AG20443 (cell line): ENCODE data around the gene RASGRP2.

Experiments
- DNase-seq: peaks from one replicate; pipeline ENCODE4 v3.0.0; 2012; ENCODE audit warnings: low spot score, mixed read lengths

Gene RASGRP2

GRCh38 chr11:64739871-64740270 lies 4.1 kb downstream of the RASGRP2 start:
- no peak for DNase-seq

DNA sequence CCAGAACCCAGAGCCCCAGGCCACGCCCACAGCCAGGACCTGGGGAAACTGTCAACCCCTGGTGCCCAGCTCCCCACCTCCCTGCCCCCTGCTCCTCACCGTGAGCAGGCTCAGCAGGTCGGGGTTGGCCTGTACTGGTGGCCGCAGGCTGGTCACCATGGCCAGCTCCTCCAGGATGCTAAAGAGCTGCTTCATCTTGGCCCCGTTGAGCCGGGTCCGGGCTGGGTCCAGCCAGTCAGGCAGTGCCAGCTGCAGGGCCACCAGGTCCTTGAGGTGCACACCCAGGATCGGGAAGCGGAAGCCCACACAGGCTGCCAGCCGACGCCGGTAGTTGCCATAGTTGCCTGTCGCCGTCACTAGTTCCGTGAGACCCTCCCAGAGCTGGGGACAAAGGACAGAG lies 7.3 kb downstream of the RASGRP2 start:
- DNase-seq = no peak

GRCh38 chr11:64735725-64736259 lies 8.2 kb downstream of the RASGRP2 start:
- DNase-seq = no peak

- no peak for DNase-seq
These were observed 8.9 kb downstream of the RASGRP2 start for GRCh38 chr11:64734811-64735724.

GRCh38 chr11:64731601-64732000 lies 12.3 kb downstream of the RASGRP2 start:
- DNase-seq = no peak

DNA sequence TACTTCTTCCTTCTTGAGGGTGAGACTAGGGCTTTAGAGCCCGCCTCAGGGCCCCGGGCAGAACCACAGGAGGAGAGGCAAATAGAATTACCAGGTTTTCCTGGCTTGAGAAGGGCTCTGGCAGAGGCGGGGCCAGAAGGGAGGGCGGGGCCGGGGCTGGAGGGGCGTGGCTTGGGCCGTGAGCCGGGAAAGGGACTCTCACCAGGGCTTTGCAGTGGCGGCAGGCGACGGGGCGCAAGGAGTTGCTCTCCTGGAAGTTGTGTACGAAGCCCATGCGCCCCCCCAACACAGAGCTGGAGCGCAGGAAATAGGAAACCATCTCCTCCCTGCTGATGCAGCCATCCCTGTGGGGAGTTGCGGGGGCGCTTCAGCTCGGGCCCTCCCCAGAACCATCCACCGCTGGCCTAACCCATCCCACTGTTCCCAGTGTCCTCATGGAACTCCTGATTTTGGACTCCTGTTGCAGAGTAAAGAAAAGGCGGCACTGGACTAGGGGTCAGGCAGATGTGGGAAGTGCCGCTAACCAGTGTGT lies 14.0 kb downstream of the RASGRP2 start:
- peak; percentile 64 for DNase-seq

DNA sequence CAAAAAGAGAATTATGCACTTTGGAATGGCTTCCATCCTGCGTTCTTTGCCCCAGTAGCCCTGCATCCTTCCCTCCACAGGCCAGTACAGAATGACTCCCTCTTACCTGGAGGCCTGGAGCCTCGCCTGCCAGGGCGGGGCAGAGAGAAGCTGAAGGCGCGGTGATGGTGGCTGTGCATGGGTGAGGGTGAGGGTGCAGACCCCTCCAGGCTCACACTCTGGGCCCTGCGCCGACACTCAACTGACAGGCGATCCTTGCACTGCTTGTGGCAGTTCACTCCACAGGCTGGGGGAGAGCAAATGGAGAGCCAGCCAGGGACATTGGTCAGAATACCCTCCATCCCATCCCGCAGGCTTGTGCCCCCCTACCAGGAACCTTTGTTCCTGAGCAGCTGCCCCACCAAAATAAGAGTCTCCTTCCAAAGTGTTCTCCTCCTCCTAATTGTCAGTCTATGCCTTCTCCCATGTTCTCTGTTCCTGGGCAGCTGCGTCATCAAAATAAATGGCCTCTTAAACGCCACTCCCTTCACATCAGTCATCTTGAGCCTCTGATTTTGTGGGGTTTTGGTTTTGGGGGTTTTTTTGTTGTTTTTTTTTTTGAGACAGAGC lies 15.1 kb downstream of the RASGRP2 start:
- DNase-seq = no peak

DNA sequence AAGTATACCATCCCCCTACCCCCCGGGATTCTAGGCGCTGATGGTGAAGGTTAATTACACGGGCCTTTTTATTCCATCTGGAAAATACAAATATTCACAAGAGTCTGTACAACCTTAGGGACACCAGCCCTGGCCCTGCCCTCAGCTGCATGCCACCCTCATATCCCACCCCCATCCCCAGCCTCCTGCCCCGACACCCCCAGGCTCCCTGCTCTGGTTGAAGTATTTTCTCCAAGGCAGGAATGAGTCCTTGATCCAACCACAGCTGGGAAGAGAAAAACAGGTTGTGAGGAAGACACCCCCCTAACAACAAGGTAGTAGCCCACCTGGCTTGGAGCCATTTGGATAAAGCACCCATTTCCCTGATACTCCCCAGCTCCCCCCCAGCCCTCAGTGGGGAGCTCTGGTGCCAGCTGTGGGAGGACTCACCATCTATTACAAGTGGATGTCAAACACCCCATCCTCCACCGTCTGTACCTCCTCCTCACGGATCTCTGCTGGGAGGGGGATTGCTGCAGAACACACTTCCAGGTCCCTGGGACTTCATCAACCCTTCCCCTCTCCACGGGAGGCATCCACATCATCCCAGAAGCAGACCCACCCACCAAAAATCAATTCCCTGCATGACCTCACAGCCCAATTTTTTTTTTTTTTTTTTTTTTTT lies 16.9 kb downstream of the RASGRP2 start:
- no peak for DNase-seq

DNA sequence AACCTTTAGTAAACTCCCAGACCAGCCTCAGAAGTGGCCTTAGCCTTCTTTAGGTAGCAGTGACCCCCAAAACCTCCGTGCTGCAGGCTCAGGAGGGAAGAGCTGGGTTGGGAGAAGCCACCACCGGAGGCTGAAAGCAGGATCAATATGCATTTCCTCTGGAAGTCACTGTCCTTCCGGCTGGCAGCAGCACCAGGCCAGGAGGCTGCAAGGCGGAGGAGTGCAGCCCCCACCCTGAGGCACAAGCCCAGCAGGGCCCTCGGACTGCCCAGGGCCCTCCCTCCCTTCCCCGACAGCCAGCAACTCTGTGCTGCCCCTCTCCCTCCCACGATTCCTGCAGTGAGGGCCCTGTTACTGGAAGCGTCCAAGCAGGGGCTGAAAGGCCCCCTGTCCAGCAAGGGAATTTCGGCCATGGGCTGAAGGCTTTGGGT lies 17.7 kb downstream of the RASGRP2 start:
- no peak for DNase-seq

DNA sequence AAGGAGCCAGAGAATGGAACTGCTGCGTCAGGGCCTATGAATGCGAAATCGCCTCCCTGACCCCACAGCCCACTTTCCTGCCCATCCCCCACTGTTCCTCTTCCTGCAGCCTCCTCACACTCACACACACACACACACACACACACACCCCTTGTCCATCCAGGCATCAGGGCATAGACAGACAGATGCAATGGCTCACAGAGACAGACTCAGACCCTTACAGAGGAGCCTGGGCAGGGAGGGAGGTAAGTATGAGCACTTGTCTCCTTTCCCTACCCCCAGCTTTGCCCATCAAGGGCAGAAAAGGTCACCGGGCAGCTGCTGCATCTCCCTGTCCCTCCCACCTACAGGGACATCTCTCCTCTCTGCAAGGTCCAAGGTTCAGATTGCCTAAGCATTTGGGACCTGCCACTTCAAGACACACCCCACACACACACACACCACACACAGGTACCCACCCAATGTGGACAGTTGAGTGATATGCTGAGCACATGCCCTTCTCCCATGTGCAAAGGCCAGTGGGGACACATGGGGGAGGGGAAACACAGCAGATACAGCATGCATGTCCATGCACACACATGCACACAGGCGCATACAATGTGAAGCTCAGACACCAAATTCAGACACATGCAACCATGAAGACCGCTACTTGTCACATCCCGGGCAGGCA lies 18.9 kb downstream of the RASGRP2 start:
- DNase-seq = no peak

- no peak for DNase-seq
These were observed 19.8 kb downstream of the RASGRP2 start for GRCh38 chr11:64723907-64724862.

GRCh38 chr11:64723117-64723906 lies 20.6 kb downstream of the RASGRP2 start, which contains the start of gene NRXN2:
TSS of gene NRXN2 (minus strand) at chr11:64723197. CDS start at chr11:64713699, 9,498 bp downstream.
- peak; percentile 98 for DNase-seq

DNA sequence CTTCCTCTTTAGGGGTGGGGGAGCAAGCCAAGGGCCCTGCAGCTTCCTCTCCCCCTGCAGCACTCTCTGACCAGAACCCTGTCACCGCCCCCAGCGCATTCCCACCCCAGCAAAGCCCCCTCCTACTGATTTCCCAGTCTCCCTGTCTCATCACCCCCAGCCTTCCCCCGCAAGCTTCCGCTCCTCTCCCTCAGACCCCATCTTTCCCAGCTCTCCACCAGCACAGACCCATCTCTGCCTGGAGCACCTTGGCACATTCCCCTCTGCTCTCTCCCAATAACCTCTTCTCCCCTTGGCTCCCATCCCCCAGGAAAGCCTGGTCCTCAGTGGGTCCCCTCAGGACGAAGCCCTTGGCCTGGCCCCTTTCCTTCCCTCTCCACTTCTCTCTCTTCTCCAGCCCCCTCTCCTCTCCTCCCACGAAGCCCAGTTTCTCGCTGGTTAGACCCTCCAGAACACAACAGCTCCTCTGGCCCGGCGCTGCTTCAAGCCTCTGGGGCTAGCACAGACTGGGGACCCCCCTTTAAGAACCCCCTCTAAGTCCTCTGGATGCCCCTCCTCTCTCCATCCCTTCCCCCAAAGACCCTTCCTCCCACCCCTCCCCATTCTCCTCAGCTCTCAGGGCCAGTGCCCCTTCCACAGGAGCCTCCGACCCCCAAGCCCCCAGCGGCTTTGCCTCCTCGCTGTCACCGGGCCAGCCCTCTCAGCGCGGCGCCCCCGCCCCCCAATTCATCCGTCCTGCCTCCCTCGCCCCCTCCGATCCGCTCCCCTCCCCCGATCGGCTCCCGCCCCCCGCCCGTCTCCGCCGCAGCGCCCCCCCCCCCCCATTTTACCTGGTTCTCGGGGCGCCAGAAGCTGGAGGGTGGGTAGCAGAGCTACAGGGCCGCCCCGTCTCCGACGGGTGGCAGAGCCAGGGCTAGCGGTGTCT lies 21.5 kb downstream of the RASGRP2 start:
- DNase-seq = no peak

DNA sequence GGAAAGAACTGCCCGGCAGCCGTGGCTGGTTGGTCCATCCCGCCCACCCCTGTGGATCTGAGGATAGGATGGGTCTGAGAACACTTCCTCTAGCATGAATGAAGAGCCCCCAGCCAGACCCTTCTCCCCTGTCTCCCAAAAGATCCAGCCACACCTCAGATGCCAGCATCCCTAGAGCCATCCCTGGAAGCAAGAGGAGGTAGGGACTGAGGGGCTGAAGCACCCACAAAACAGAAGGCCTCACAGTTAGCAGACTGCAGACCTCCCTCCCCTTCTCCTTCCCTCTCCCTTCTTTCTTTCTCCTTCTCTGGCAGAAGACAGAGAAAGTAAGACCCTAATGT lies 22.6 kb downstream of the RASGRP2 start:
- DNase-seq = no peak

DNA sequence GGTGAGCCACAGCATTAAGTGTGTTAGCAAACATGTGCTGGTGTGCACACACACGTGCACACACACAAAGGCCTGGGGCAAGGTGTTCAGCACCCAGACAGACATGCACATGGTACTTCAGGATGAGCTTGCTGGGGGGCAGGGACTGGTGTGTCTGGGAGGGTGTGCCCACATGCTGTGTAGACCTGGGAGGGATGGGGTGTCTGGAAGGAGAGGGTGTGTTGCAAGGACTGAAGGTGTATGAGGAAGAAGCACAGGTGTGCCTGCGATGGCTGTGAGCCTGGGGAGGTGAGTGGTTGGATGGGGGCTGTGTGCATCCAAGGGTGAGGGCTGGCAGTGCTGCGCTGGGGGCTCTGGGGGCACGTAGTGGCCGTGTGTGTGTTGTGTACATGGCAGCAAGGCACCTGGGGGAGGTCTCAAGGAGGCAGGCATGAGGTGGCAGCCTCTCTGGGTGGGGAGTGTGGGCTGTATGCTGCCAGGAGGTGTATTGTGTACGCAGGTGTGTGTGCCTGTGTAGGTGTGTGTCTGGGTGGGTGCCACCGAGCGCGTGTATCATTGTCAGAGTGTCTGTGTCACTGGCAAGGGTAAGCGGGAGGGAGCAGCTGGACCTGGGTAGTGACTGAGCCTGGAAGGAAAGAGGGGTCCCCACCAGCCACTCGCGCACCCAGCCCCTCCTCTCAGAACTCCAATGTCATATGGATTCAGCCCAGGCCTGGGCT lies 23.1 kb downstream of the RASGRP2 start:
- DNase-seq = no peak

DNA sequence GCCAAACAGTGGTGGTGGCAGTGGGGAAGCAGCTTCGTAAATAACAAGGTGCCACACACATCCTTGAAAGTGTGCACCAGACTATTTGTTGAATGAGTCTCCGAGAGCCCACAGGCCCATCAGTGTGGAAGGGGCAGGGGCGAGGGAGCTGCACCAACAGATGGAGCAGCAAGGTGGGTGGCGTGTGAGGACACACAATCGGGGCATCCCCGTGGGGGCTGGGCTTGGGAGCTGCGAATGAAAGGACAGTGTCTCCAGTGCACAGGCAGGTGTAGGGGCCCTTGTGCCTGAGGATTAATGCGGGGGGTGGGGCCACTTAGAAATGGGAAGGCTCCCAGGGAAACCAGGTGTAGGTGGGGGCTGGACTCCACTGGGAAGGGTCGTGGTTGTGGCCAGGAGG lies 23.8 kb downstream of the RASGRP2 start:
- DNase-seq = no peak

GRCh38 chr11:64719406-64719805 lies 24.5 kb downstream of the RASGRP2 start:
- no peak for DNase-seq

DNA sequence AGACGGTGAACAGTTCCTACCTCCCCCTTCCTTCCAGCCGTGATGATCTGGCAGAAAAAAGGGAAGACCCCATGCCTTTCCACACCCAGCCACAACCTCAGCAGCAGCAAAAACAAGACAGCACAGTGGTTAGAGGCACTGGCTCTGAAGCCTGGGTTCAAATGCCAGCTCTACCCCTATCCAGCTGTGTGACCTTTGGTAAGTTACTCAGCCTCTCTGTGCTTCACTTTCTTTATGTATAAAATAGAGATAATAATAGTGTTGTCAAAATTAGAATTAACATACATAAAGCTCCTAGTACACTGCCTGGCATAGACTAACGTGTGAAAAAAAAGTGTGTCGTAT lies 25.2 kb downstream of the RASGRP2 start:
- DNase-seq = no peak
